ENCODE results near the gene SPIRE1.

DNA sequence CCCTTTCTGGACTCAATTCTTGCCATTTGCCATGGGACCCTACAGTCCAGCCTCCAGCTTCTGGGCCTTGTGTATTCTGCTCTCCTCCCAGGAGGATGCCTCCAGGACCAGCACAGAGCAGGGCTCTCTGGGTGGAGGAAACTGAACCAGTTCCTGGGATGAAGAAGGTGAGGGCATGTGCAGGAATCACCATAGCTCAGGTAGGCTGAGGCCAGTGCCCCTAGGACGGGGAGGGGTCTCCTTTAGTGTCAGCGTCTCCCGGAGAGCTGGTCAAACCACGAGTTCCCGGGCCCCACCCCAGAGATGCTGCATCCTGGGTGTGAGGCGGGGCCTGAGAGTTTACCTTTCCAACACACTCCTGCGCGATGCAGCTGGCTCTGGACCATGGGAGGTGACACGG, 256.0 kb downstream of the SPIRE1 start:
- no peak for TF ChIP-seq CTCF (IDR thresholded peaks at IDR 0.05; ENCODE audit: insufficient read depth, low read length, poor library complexity, severe bottlenecking)
- no peak for TF ChIP-seq EZH2phosphoT487 (conservative IDR thresholded peaks at IDR 0.05; ENCODE audit: low read length)
